ENCODE measurements around the gene KRT3.

Gene KRT3

GRCh38 chr12:52817003-52817698, 21.2 kb upstream of the KRT3 start:
- H3K27me3 ChIP-seq (replicated peaks) = peaks cover 4% of the 10 kb centered on the region
- TF ChIP-seq CTCF (IDR thresholded peaks at IDR 0.05; ENCODE audit: low read depth, low read length, missing control alignments) = no peak
- no peaks in the 10 kb centered on the region for H3K36me3 ChIP-seq (replicated peaks)
- no peak overlapping the region for H3K27ac ChIP-seq
- H3K4me3 ChIP-seq (ENCODE audit: low read depth, low read length) = no peak overlapping the region
- in situ Hi-C loops (cut with HindIII; ENCODE audit: low pct_ligation_motif_present, low sequenced_read_pairs) = no loop called here
- no peak for DNase-seq

GRCh38 chr12:52815676-52816588, 20.0 kb upstream of the KRT3 start:
- peaks cover 4% of the 10 kb centered on the region for H3K27me3 ChIP-seq (replicated peaks)
- no peak overlapping the region for H3K27ac ChIP-seq
- DNase-seq = no peak
- no peaks in the 10 kb centered on the region for H3K36me3 ChIP-seq (replicated peaks)
- no peak for TF ChIP-seq CTCF (IDR thresholded peaks at IDR 0.05; ENCODE audit: low read depth, low read length, missing control alignments)
- in situ Hi-C loops (cut with HindIII; ENCODE audit: low pct_ligation_motif_present, low sequenced_read_pairs) = no loop called here
- no peak overlapping the region for H3K4me3 ChIP-seq (ENCODE audit: low read depth, low read length)

GRCh38 chr12:52815161-52815560, 19.2 kb upstream of the KRT3 start:
- H3K27me3 ChIP-seq (replicated peaks) = peaks cover 4% of the 10 kb centered on the region
- TF ChIP-seq CTCF (IDR thresholded peaks at IDR 0.05; ENCODE audit: low read depth, low read length, missing control alignments) = no peak
- no peak overlapping the region for H3K27ac ChIP-seq
- in situ Hi-C loops (cut with HindIII; ENCODE audit: low pct_ligation_motif_present, low sequenced_read_pairs) = no loop called here
- DNase-seq = no peak
- no peaks in the 10 kb centered on the region for H3K36me3 ChIP-seq (replicated peaks)
- H3K4me3 ChIP-seq (ENCODE audit: low read depth, low read length) = no peak overlapping the region

- Histone ChIP-seq H3K27me3 (replicated peaks) (peaks cover 4% of the 10 kb centered on the region), H3K36me3 (replicated peaks) (no peaks in the 10 kb centered on the region), H3K4me3 (ENCODE audit: low read depth, low read length) (no peak overlapping the region), H3K27ac (no peak overlapping the region)
- DNase-seq = no peak
- in situ Hi-C loops (cut with HindIII; ENCODE audit: low pct_ligation_motif_present, low sequenced_read_pairs) = no loop called here
- TF ChIP-seq CTCF (IDR thresholded peaks at IDR 0.05; ENCODE audit: low read depth, low read length, missing control alignments) = no peak
Measured at GRCh38 chr12:52814710-52815155, 18.8 kb upstream of the KRT3 start.

- Histone ChIP-seq H3K27me3 (replicated peaks) (peaks cover 4% of the 10 kb centered on the region), H3K27ac (no peak within 1 kb of the TSS), H3K4me3 (ENCODE audit: low read depth, low read length) (no peak within 1 kb of the TSS), H3K36me3 (replicated peaks) (no peaks in the 10 kb centered on the region)
- no peak for DNase-seq
- in situ Hi-C loops (cut with HindIII; ENCODE audit: low pct_ligation_motif_present, low sequenced_read_pairs) = no loop called here
- no peak for TF ChIP-seq CTCF (IDR thresholded peaks at IDR 0.05; ENCODE audit: low read depth, low read length, missing control alignments)
Measured at GRCh38 chr12:52813885-52814709, 18.2 kb upstream of the KRT3 start, which contains the start of gene KRT4. TSS of gene KRT4 (minus strand) at chr12:52814116. CDS start at chr12:52814058, 58 bp downstream.

Data from brain microvascular endothelial cell (primary cell).